A549 (cell line): Measurements from ENCODE around the gene FBXW5. TPM values are rescaled to one million over a fixed set of nuclear protein-coding genes. Genes with fewer than 3 reads are reported as not detected.

Experiments used
- polyA plus RNA-seq, 4 experiments: library from polyadenylated mRNA; depleted of rRNA in 3 of 4; stranded (reverse); fragments of >200 nt; fragmentation: RNase III in 1 of 4; extraction: RNeasy Plus Mini Kit Qiagen cat#74134 plus additional on column Dnase treatment in 1 of 4; gene quantifications; 2 replicates in 3 of 4; 3 replicates in 1 of 4; pipeline ENCODE4 v1.2.3, GENCODE V29; 2011 to 2017

The FBXW5 gene
- polyA plus RNA-seq, 2 of the 4 experiments (the other 2 are of a cell fraction) = 37.5 to 59.5 TPM

Other genes with a start within 250 kb of the FBXW5 start
Only the 30 nearest of the 32 such genes appear.
- 6.7 and 8.8 TPM in 2 replicates for gene DIPK1B, start 232.2 kb downstream of the FBXW5 start, polyA plus RNA-seq (2011; rRNA removed)
- gene DIPK1B, start 232.2 kb downstream of the FBXW5 start, polyA plus RNA-seq (2017; fragmentation: RNase III; extraction: RNeasy Plus Mini Kit Qiagen cat#74134 plus additional on column Dnase treatment) = 6.0 to 8.2 TPM (median 6.7 TPM) in 3 replicates
- not detected in 2 replicates for gene LCN10, start 201.8 kb downstream of the FBXW5 start, polyA plus RNA-seq (2011; rRNA removed)
- not detected in 3 replicates for gene LCN10, start 201.8 kb downstream of the FBXW5 start, polyA plus RNA-seq (2017; fragmentation: RNase III; extraction: RNeasy Plus Mini Kit Qiagen cat#74134 plus additional on column Dnase treatment)
- gene LCN6, start 196.2 kb downstream of the FBXW5 start, polyA plus RNA-seq (2011; rRNA removed) = not detected in 2 replicates
- not detected in 3 replicates for gene LCN6, start 196.2 kb downstream of the FBXW5 start, polyA plus RNA-seq (2017; fragmentation: RNase III; extraction: RNeasy Plus Mini Kit Qiagen cat#74134 plus additional on column Dnase treatment)
- not detected in 2 replicates for gene LCN8, start 186.5 kb downstream of the FBXW5 start, polyA plus RNA-seq (2011; rRNA removed)
- gene LCN8, start 186.5 kb downstream of the FBXW5 start, polyA plus RNA-seq (2017; fragmentation: RNase III; extraction: RNeasy Plus Mini Kit Qiagen cat#74134 plus additional on column Dnase treatment) = not detected in 3 replicates
- 0.10 and 0.24 TPM in 2 replicates for gene LCN15, start 180.2 kb downstream of the FBXW5 start, polyA plus RNA-seq (2011; rRNA removed)
- 0.07 to 0.09 TPM in 2 of 3 replicates, not detected in the other for gene LCN15, start 180.2 kb downstream of the FBXW5 start, polyA plus RNA-seq (2017; fragmentation: RNase III; extraction: RNeasy Plus Mini Kit Qiagen cat#74134 plus additional on column Dnase treatment)
- gene TMEM141, start 153.4 kb downstream of the FBXW5 start, polyA plus RNA-seq (2011; rRNA removed) = 64.5 and 78.0 TPM in 2 replicates
- gene TMEM141, start 153.4 kb downstream of the FBXW5 start, polyA plus RNA-seq (2017; fragmentation: RNase III; extraction: RNeasy Plus Mini Kit Qiagen cat#74134 plus additional on column Dnase treatment) = 69.9 to 71.0 TPM (median 70.7 TPM) in 3 replicates
- gene CCDC183, start 148.4 kb downstream of the FBXW5 start, polyA plus RNA-seq (2011; rRNA removed) = 1.4 and 1.6 TPM in 2 replicates
- gene CCDC183, start 148.4 kb downstream of the FBXW5 start, polyA plus RNA-seq (2017; fragmentation: RNase III; extraction: RNeasy Plus Mini Kit Qiagen cat#74134 plus additional on column Dnase treatment) = 0.58 to 1.1 TPM (median 0.90 TPM) in 3 replicates
- 46.8 and 53.5 TPM in 2 replicates for gene RABL6, start 136.8 kb downstream of the FBXW5 start, polyA plus RNA-seq (2011; rRNA removed)
- gene RABL6, start 136.8 kb downstream of the FBXW5 start, polyA plus RNA-seq (2017; fragmentation: RNase III; extraction: RNeasy Plus Mini Kit Qiagen cat#74134 plus additional on column Dnase treatment) = 70.3 to 72.2 TPM (median 71.4 TPM) in 3 replicates
- 0.75 and 0.76 TPM in 2 replicates for gene AJM1, start 102.3 kb downstream of the FBXW5 start, polyA plus RNA-seq (2011; rRNA removed)
- 3.0 to 3.6 TPM (median 3.2 TPM) in 3 replicates for gene AJM1, start 102.3 kb downstream of the FBXW5 start, polyA plus RNA-seq (2017; fragmentation: RNase III; extraction: RNeasy Plus Mini Kit Qiagen cat#74134 plus additional on column Dnase treatment)
- gene PHPT1, start 95.3 kb downstream of the FBXW5 start, polyA plus RNA-seq (2011; rRNA removed) = 104 and 123 TPM in 2 replicates
- 234 to 261 TPM (median 239 TPM) in 3 replicates for gene PHPT1, start 95.3 kb downstream of the FBXW5 start, polyA plus RNA-seq (2017; fragmentation: RNase III; extraction: RNeasy Plus Mini Kit Qiagen cat#74134 plus additional on column Dnase treatment)
- gene MAMDC4, start 92.4 kb downstream of the FBXW5 start, polyA plus RNA-seq (2011; rRNA removed) = 1.3 and 1.5 TPM in 2 replicates
- 7.3 to 9.1 TPM (median 7.6 TPM) in 3 replicates for gene MAMDC4, start 92.4 kb downstream of the FBXW5 start, polyA plus RNA-seq (2017; fragmentation: RNase III; extraction: RNeasy Plus Mini Kit Qiagen cat#74134 plus additional on column Dnase treatment)
- gene EDF1, start 78.4 kb downstream of the FBXW5 start, polyA plus RNA-seq (2011; rRNA removed) = 284 and 464 TPM in 2 replicates
- gene EDF1, start 78.4 kb downstream of the FBXW5 start, polyA plus RNA-seq (2017; fragmentation: RNase III; extraction: RNeasy Plus Mini Kit Qiagen cat#74134 plus additional on column Dnase treatment) = 472 to 560 TPM (median 477 TPM) in 3 replicates
- gene TRAF2, start 58.2 kb downstream of the FBXW5 start, polyA plus RNA-seq (2011; rRNA removed) = 23.8 and 24.5 TPM in 2 replicates
- 36.4 to 49.4 TPM (median 39.5 TPM) in 3 replicates for gene TRAF2, start 58.2 kb downstream of the FBXW5 start, polyA plus RNA-seq (2017; fragmentation: RNase III; extraction: RNeasy Plus Mini Kit Qiagen cat#74134 plus additional on column Dnase treatment)
- gene C8G, start 505 bp upstream of the FBXW5 start, polyA plus RNA-seq (2011; rRNA removed) = 0.41 and 0.45 TPM in 2 replicates
- gene C8G, start 505 bp upstream of the FBXW5 start, polyA plus RNA-seq (2017; fragmentation: RNase III; extraction: RNeasy Plus Mini Kit Qiagen cat#74134 plus additional on column Dnase treatment) = 1.1 to 1.3 TPM (median 1.1 TPM) in 3 replicates
- gene LCN12, start 7.5 kb upstream of the FBXW5 start, polyA plus RNA-seq (2011; rRNA removed) = 0.74 and 1.8 TPM in 2 replicates
- gene LCN12, start 7.5 kb upstream of the FBXW5 start, polyA plus RNA-seq (2017; fragmentation: RNase III; extraction: RNeasy Plus Mini Kit Qiagen cat#74134 plus additional on column Dnase treatment) = 2.8 to 3.6 TPM (median 3.0 TPM) in 3 replicates
- 0.31 and 0.33 TPM in 2 replicates for gene PTGDS, start 32.8 kb upstream of the FBXW5 start, polyA plus RNA-seq (2011; rRNA removed)
- 0.18 to 0.34 TPM (median 0.26 TPM) in 3 replicates for gene PTGDS, start 32.8 kb upstream of the FBXW5 start, polyA plus RNA-seq (2017; fragmentation: RNase III; extraction: RNeasy Plus Mini Kit Qiagen cat#74134 plus additional on column Dnase treatment)
- 0.04 and 0.19 TPM in 2 replicates for gene LCNL1, start 38.3 kb upstream of the FBXW5 start, polyA plus RNA-seq (2011; rRNA removed)
- gene LCNL1, start 38.3 kb upstream of the FBXW5 start, polyA plus RNA-seq (2017; fragmentation: RNase III; extraction: RNeasy Plus Mini Kit Qiagen cat#74134 plus additional on column Dnase treatment) = 0.05 to 0.08 TPM (median 0.08 TPM) in 3 replicates
- 12.6 and 15.6 TPM in 2 replicates for gene PAXX, start 47.7 kb upstream of the FBXW5 start, polyA plus RNA-seq (2011; rRNA removed)
- 50.7 to 57.0 TPM (median 53.2 TPM) in 3 replicates for gene PAXX, start 47.7 kb upstream of the FBXW5 start, polyA plus RNA-seq (2017; fragmentation: RNase III; extraction: RNeasy Plus Mini Kit Qiagen cat#74134 plus additional on column Dnase treatment)
- 0.33 and 0.61 TPM in 2 replicates for gene CLIC3, start 51.8 kb upstream of the FBXW5 start, polyA plus RNA-seq (2011; rRNA removed)
- 5.1 to 6.6 TPM (median 6.4 TPM) in 3 replicates for gene CLIC3, start 51.8 kb upstream of the FBXW5 start, polyA plus RNA-seq (2017; fragmentation: RNase III; extraction: RNeasy Plus Mini Kit Qiagen cat#74134 plus additional on column Dnase treatment)
- 8.3 and 10.1 TPM in 2 replicates for gene ABCA2, start 83.5 kb upstream of the FBXW5 start, polyA plus RNA-seq (2011; rRNA removed)
- gene ABCA2, start 83.5 kb upstream of the FBXW5 start, polyA plus RNA-seq (2017; fragmentation: RNase III; extraction: RNeasy Plus Mini Kit Qiagen cat#74134 plus additional on column Dnase treatment) = 23.0 to 25.6 TPM (median 24.7 TPM) in 3 replicates
- gene FUT7, start 87.3 kb upstream of the FBXW5 start, polyA plus RNA-seq (2011; rRNA removed) = not detected in 2 replicates
- 0.07 TPM in 1 of 3 replicates, not detected in the others for gene FUT7, start 87.3 kb upstream of the FBXW5 start, polyA plus RNA-seq (2017; fragmentation: RNase III; extraction: RNeasy Plus Mini Kit Qiagen cat#74134 plus additional on column Dnase treatment)
- gene NPDC1, start 101.4 kb upstream of the FBXW5 start, polyA plus RNA-seq (2011; rRNA removed) = 12.7 and 13.0 TPM in 2 replicates
- gene NPDC1, start 101.4 kb upstream of the FBXW5 start, polyA plus RNA-seq (2017; fragmentation: RNase III; extraction: RNeasy Plus Mini Kit Qiagen cat#74134 plus additional on column Dnase treatment) = 33.2 to 40.6 TPM (median 40.2 TPM) in 3 replicates
- 0.75 and 2.3 TPM in 2 replicates for gene ENTPD2, start 109.3 kb upstream of the FBXW5 start, polyA plus RNA-seq (2011; rRNA removed)
- 0.71 to 1.2 TPM (median 1.1 TPM) in 3 replicates for gene ENTPD2, start 109.3 kb upstream of the FBXW5 start, polyA plus RNA-seq (2017; fragmentation: RNase III; extraction: RNeasy Plus Mini Kit Qiagen cat#74134 plus additional on column Dnase treatment)
- 6.5 and 6.9 TPM in 2 replicates for gene SAPCD2, start 125.8 kb upstream of the FBXW5 start, polyA plus RNA-seq (2011; rRNA removed)
- gene SAPCD2, start 125.8 kb upstream of the FBXW5 start, polyA plus RNA-seq (2017; fragmentation: RNase III; extraction: RNeasy Plus Mini Kit Qiagen cat#74134 plus additional on column Dnase treatment) = 13.1 to 16.4 TPM (median 14.6 TPM) in 3 replicates
- 1.2 and 1.9 TPM in 2 replicates for gene UAP1L1, start 132.8 kb upstream of the FBXW5 start, polyA plus RNA-seq (2011; rRNA removed)
- 4.8 to 7.8 TPM (median 6.0 TPM) in 3 replicates for gene UAP1L1, start 132.8 kb upstream of the FBXW5 start, polyA plus RNA-seq (2017; fragmentation: RNase III; extraction: RNeasy Plus Mini Kit Qiagen cat#74134 plus additional on column Dnase treatment)
- 31.7 and 47.8 TPM in 2 replicates for gene MAN1B1, start 142.2 kb upstream of the FBXW5 start, polyA plus RNA-seq (2011; rRNA removed)
- gene MAN1B1, start 142.2 kb upstream of the FBXW5 start, polyA plus RNA-seq (2017; fragmentation: RNase III; extraction: RNeasy Plus Mini Kit Qiagen cat#74134 plus additional on column Dnase treatment) = 45.1 to 48.6 TPM (median 47.0 TPM) in 3 replicates
- 27.6 and 36.0 TPM in 2 replicates for gene DPP7, start 170.0 kb upstream of the FBXW5 start, polyA plus RNA-seq (2011; rRNA removed)
- gene DPP7, start 170.0 kb upstream of the FBXW5 start, polyA plus RNA-seq (2017; fragmentation: RNase III; extraction: RNeasy Plus Mini Kit Qiagen cat#74134 plus additional on column Dnase treatment) = 61.3 to 71.8 TPM (median 68.5 TPM) in 3 replicates
- 0.11 and 0.13 TPM in 2 replicates for gene GRIN1, start 194.4 kb upstream of the FBXW5 start, polyA plus RNA-seq (2011; rRNA removed)
- gene GRIN1, start 194.4 kb upstream of the FBXW5 start, polyA plus RNA-seq (2017; fragmentation: RNase III; extraction: RNeasy Plus Mini Kit Qiagen cat#74134 plus additional on column Dnase treatment) = 0.30 to 0.51 TPM (median 0.45 TPM) in 3 replicates
- gene LRRC26, start 225.3 kb upstream of the FBXW5 start, polyA plus RNA-seq (2011; rRNA removed) = 0.08 and 0.09 TPM in 2 replicates
- gene LRRC26, start 225.3 kb upstream of the FBXW5 start, polyA plus RNA-seq (2017; fragmentation: RNase III; extraction: RNeasy Plus Mini Kit Qiagen cat#74134 plus additional on column Dnase treatment) = 0.80 to 1.2 TPM (median 1.0 TPM) in 3 replicates
- not detected in 2 replicates for gene TMEM210, start 227.3 kb upstream of the FBXW5 start, polyA plus RNA-seq (2011; rRNA removed)
- not detected in 3 replicates for gene TMEM210, start 227.3 kb upstream of the FBXW5 start, polyA plus RNA-seq (2017; fragmentation: RNase III; extraction: RNeasy Plus Mini Kit Qiagen cat#74134 plus additional on column Dnase treatment)